Upper lobe of left lung (tissue), 4 donors: ENCODE measurements around the gene NF1.

ENCODE experiments used
- CTCF ChIP-seq, 6 experiments: fragments of 450-650 bp in 4 of 6; fragments of 200-600 bp in 2 of 6; sonication (generic) in 2 of 6; IDR thresholded peaks; one replicate each; pipeline ENCODE4 v1.5.1; 2016 to 2019; ENCODE audit warnings: antibody characterized with exemption in 6 of 6
- EP300 ChIP-seq, 4 donors: sonication (generic); formaldehyde crosslinking; IDR thresholded peaks; one replicate each; pipeline ENCODE4 v1.5.1; 2017; ENCODE audit warnings: antibody characterized with exemption in 4 of 4, control low read depth in 2 of 4
- POLR2A ChIP-seq, 4 donors: fragments of 450-650 bp; IDR thresholded peaks; one replicate each; pipeline ENCODE4 v1.5.1; 2016 to 2017; ENCODE audit warnings: antibody characterized with exemption in 4 of 4, mild to moderate bottlenecking in 2 of 4
- POLR2AphosphoS5 ChIP-seq, 2 donors: sonication (generic); formaldehyde crosslinking; IDR thresholded peaks; one replicate each; pipeline ENCODE4 v1.5.1; 2017; ENCODE audit warnings: antibody characterized with exemption in 2 of 2

GRCh38 chr17:31111183-31111582 lies 16.4 kb downstream of the NF1 start:
- TF ChIP-seq CTCF (IDR thresholded peaks at IDR 0.05): no peak
- no peak for TF ChIP-seq POLR2AphosphoS5 (IDR thresholded peaks at IDR 0.05)
- no peak for TF ChIP-seq POLR2A (IDR thresholded peaks at IDR 0.05)
- TF ChIP-seq EP300 (IDR thresholded peaks at IDR 0.05): no peak
